A673 (cell line): ENCODE data around the gene AATK.

Experiments used
- EZH2 ChIP-seq: fragments of 200-600 bp; sonication (generic); IDR thresholded peaks from 2 replicates; pipeline ENCODE4 v1.6.1; 2017; ENCODE audit warnings: borderline replicate concordance, low read depth, mild to moderate bottlenecking, mixed read lengths, antibody characterized with exemption, low read length; ENCODE audit not compliant: poor library complexity, severe bottlenecking
- TF ChIP-seq, protein P1 (sequence below): fragments of 300-800, 200-600 bp; sonication (generic); conservative IDR thresholded peaks from 2 replicates; pipeline ENCODE4 v1.5.1; 2017; ENCODE audit warnings: low read depth, mild to moderate bottlenecking, antibody characterized with exemption, low read length, moderate library complexity, mixed read lengths

DNA sequence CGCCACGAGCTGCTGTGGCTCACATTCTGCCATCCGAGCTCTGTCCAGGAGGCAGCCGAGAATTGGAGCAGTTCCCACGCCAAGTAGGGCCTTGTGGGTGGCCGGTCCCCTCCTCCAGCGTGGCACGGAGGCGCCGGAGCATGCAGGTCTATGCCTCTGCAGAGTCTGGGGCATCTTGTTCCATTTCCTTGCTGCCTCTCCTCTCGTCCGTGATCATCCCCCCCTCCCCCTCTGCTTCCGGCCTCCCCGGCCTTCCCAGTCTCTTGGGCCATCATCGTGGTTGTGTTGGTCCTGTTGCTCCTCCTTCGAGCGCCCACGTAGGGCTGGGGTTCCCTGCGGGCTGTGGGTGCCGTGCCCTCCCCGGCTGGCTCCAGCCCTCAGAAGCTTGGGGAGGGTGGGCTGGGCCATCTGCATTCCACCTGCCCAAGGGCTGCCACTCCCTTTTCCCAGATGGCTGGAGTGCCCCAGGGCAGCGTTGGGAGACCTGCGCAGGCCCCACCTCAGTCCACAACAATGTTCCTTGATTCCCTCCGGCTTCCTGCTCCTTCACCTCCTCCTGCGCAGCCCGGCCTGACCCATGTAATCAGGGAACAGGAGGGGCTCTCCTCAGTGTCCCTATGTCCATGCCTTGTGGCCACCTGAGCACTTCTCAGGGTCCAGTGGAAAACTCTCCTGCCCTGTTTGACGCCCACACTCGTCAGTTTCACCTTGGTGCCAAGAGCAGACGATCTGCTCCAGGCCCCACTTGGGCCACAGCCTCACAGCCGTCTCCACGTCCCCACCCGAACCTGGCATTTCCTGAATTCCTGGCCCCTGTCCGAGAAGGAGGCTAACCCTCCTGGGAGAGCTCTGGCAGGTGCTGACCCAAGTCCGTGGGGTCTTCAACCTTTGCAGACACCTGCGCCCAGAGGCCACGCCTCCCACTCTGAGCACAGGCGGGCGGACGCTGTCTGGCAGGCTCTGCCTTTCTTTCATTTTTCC is 94.0 kb downstream of the AATK start:
- TF ChIP-seq, protein P1, sequence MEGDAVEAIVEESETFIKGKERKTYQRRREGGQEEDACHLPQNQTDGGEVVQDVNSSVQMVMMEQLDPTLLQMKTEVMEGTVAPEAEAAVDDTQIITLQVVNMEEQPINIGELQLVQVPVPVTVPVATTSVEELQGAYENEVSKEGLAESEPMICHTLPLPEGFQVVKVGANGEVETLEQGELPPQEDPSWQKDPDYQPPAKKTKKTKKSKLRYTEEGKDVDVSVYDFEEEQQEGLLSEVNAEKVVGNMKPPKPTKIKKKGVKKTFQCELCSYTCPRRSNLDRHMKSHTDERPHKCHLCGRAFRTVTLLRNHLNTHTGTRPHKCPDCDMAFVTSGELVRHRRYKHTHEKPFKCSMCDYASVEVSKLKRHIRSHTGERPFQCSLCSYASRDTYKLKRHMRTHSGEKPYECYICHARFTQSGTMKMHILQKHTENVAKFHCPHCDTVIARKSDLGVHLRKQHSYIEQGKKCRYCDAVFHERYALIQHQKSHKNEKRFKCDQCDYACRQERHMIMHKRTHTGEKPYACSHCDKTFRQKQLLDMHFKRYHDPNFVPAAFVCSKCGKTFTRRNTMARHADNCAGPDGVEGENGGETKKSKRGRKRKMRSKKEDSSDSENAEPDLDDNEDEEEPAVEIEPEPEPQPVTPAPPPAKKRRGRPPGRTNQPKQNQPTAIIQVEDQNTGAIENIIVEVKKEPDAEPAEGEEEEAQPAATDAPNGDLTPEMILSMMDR = no peak
- TF ChIP-seq EZH2 = no peak
